T-helper 1 cell treated with Interleukin-12 subunit alpha and Interleukin-12 subunit beta and Interleukin-4 antibody, amounts not matched to agents 30 ng/mL and 1 ng/mL, for 36 hours (primary cell): ENCODE measurements around the gene ACTRT3. TPM values are rescaled to one million over a fixed set of nuclear protein-coding genes. Genes with fewer than 3 reads are reported as not detected.
"Not testable (repeated sequence)": the region's sequence is repeated elsewhere in the genome, so short reads cannot be mapped to it uniquely, and the experiment has no call there.

Source experiments
- intact Hi-C: fragments of 100-400 bp; cut with micrococcal nuclease; formaldehyde crosslinking; loops from one replicate; pipeline ENCODE4 v1.15.1; 2024
- total RNA-seq: library from RNA; stranded (reverse); gene quantifications from 2 replicates; pipeline ENCODE4 v1.2.3, GENCODE V29; 2022

Gene ACTRT3
- total RNA-seq, 1 donor from 2014 or later, result 0.39 TPM

GRCh38 chr3:169772897-169773816 is 3.8 kb upstream of the ACTRT3 start, which contains the start of gene MYNN:
Gene MYNN (plus strand): TSS chr3:169773396. CDS start chr3:169774296, 900 bp downstream.
- intact Hi-C loops, result loop anchor here (1.0 to 5.0 kb wide), 9 partner anchors 8 to 1689 kb away; partner anchors contain the start of genes EIF5A2, PHC3, PRKCI and RPL22L1

GRCh38 chr3:169772305-169772896 is 3.0 kb upstream of the ACTRT3 start:
- intact Hi-C loops, result loop anchor here (1.0 to 5.0 kb wide), 3 partner anchors 1098 to 1690 kb away; partner anchors contain the start of genes EIF5A2, RPL22L1 and TNIK

- intact Hi-C loops, result loop anchor here (1.0 to 5.0 kb wide), 3 partner anchors 1099 to 1691 kb away; partner anchors contain the start of genes EIF5A2, RPL22L1 and TNIK
These were observed 2.3 kb upstream of the ACTRT3 start for GRCh38 chr3:169771497-169772304.

- intact Hi-C loops, result loop anchor here (1.0 to 10.0 kb wide), 10 partner anchors 8 to 1490 kb away; partner anchors contain the start of genes MECOM, MYNN, PHC3 and PRKCI
These were observed 4.3 kb downstream of the ACTRT3 start, which contains the start of gene TERC for GRCh38 chr3:169764882-169765612. Gene TERC (minus strand): TSS chr3:169765060.

GRCh38 chr3:169764312-169764881 is 5.0 kb downstream of the ACTRT3 start:
- intact Hi-C loops, result loop anchor here (2.0 to 10.0 kb wide), 9 partner anchors 102 to 1490 kb away; partner anchors contain the start of genes MECOM, PHC3, PRKCI and RPL22L1

GRCh38 chr3:169760479-169760878 is 8.9 kb downstream of the ACTRT3 start:
- intact Hi-C loops, result loop anchor here (5.0 to 10.0 kb wide), 4 partner anchors 98 to 1494 kb away; partner anchors contain the start of gene MECOM

- intact Hi-C loops, result no loop called here
These were observed 10.1 kb downstream of the ACTRT3 start for GRCh38 chr3:169759256-169759655.

- intact Hi-C loops, result no loop called here
These were observed 10.9 kb downstream of the ACTRT3 start for GRCh38 chr3:169758359-169758994.

- intact Hi-C loops, result no loop called here
These were observed 13.9 kb downstream of the ACTRT3 start for GRCh38 chr3:169755488-169755887.

- intact Hi-C loops, result no loop called here
These were observed 14.7 kb downstream of the ACTRT3 start for GRCh38 chr3:169754711-169755110.

- intact Hi-C loops, result no loop called here
These were observed 17.5 kb downstream of the ACTRT3 start for GRCh38 chr3:169751875-169752274.

GRCh38 chr3:169750665-169751064 is 18.7 kb downstream of the ACTRT3 start:
- intact Hi-C loops, result no loop called here

GRCh38 chr3:169748670-169749069 is 20.7 kb downstream of the ACTRT3 start:
- intact Hi-C loops, result loop anchor here (10.0 kb wide), 1 partner anchor 884 kb away; no protein-coding TSS in a partner anchor

GRCh38 chr3:169746924-169747323 is 22.4 kb downstream of the ACTRT3 start:
- intact Hi-C loops, result loop anchor here (10.0 kb wide), 1 partner anchor 882 kb away; no protein-coding TSS in a partner anchor

GRCh38 chr3:169744366-169745054 is 24.9 kb downstream of the ACTRT3 start:
- intact Hi-C loops, result loop anchor here (1.0 to 10.0 kb wide), 2 partner anchors 595 to 880 kb away; no protein-coding TSS in a partner anchor

GRCh38 chr3:169739067-169739466 is 30.3 kb downstream of the ACTRT3 start:
- intact Hi-C loops, result no loop called here

- intact Hi-C loops, result not testable (repeated sequence)
These were observed 37.5 kb downstream of the ACTRT3 start for GRCh38 chr3:169731857-169732256.

- intact Hi-C loops, result no loop called here
These were observed 46.6 kb downstream of the ACTRT3 start for GRCh38 chr3:169722724-169723123.
